A549 (cell line): Measurements from ENCODE around the gene PLCB1. TPM values are rescaled to one million over a fixed set of nuclear protein-coding genes. Genes with fewer than 3 reads are reported as not detected.
"Not testable (repeated sequence)": the region's sequence is repeated elsewhere in the genome, so short reads cannot be mapped to it uniquely, and the experiment has no call there.

Experiments used
- ATAC-seq, 2 experiments: fragments of 200-7000 bp in 1 of 2; fragments of >200 bp in 1 of 2; cut with Nextera tagmentation in 1 of 2; cut with Tn5 transposase in 1 of 2; 3 replicates each; pipeline versions ENCODE4 v1.8.0 to v1.9.1; 2018 to 2020; ENCODE audit warnings: mild to moderate bottlenecking in 1 of 2, moderate library complexity in 1 of 2
- CTCF ChIA-PET: fragments of 300-600 bp; sonication (Branson Sonifier 250); formaldehyde crosslinking; extraction: SDS; loops from one replicate; lab custom pipeline; 2021; ENCODE audit warnings: antibody characterized with exemption, inconsistent platforms; lab: Yijun Ruan, JAX
- POLR2A ChIA-PET: fragments of 350-600 bp; formaldehyde crosslinking; extraction: SDS; loops from one replicate; lab custom pipeline; 2021; ENCODE audit warnings: antibody characterized with exemption, inconsistent platforms; lab: Yijun Ruan, JAX
- DNase-seq, 2 experiments: peaks; one replicate each; pipeline versions ENCODE4 v3.0.0 to v3.0.0-alpha.2; 2011 to 2016; ENCODE audit warnings: low read depth in 1 of 2, low spot score in 1 of 2
- FAIRE-seq: peaks from 2 replicates; lab custom pipeline; 2011; peaks lifted over from hg19 to GRCh38; lab: Jason Lieb, UNC
- H3K27ac ChIP-seq, 2 experiments: fragments of >200 bp; sonication (Bioruptor Twin); formaldehyde crosslinking; 3 replicates each; pipeline ENCODE4 v1.5.1; 2016 to 2017
- H3K4me1 ChIP-seq: fragments of >200 bp; sonication (Bioruptor Twin); formaldehyde crosslinking; 3 replicates; pipeline ENCODE4 v1.6.1; 2016
- H3K4me2 ChIP-seq: fragments of >200 bp; sonication (Bioruptor Twin); formaldehyde crosslinking; 3 replicates; pipeline ENCODE4 v1.6.1; 2016
- H3K4me3 ChIP-seq: fragments of >200 bp; sonication (Bioruptor Twin); formaldehyde crosslinking; 3 replicates; pipeline ENCODE4 v1.5.1; 2016
- H3K9me3 ChIP-seq: fragments of >200 bp; sonication (Bioruptor Twin); formaldehyde crosslinking; 3 replicates; pipeline ENCODE4 v1.6.1; 2016
- BHLHE40 ChIP-seq: IDR thresholded peaks from 2 replicates; pipeline ENCODE4 v1.6.1; 2012; ENCODE audit warnings: low read depth, low read length, inconsistent platforms
- CBX8 ChIP-seq: fragments of 200-600 bp; sonication (generic); IDR thresholded peaks from 2 replicates; pipeline ENCODE4 v1.6.1; 2016
- CEBPB ChIP-seq, 2 experiments: fragments of >200 bp in 1 of 2; sonication (Bioruptor Twin) in 1 of 2; formaldehyde crosslinking in 1 of 2; IDR thresholded peaks; 2 replicates each; pipeline ENCODE4 v1.6.1; 2012 to 2016
- EHMT2 ChIP-seq: fragments of 200-600 bp; sonication (generic); IDR thresholded peaks from 2 replicates; pipeline ENCODE4 v1.6.1; 2016; ENCODE audit warnings: antibody characterized with exemption, low read depth, mild to moderate bottlenecking, moderate library complexity
- ESRRA ChIP-seq: fragments of 150-350 bp; IDR thresholded peaks from 2 replicates; pipeline ENCODE4 v1.6.1; 2014; ENCODE audit warnings: mild to moderate bottlenecking, low read length, borderline replicate concordance
- FOXS1 ChIP-seq: fragments of 250-450 bp; sonication (Bioruptor Pico); IDR thresholded peaks from 2 replicates; pipeline ENCODE4 v1.5.0; 2020; ENCODE audit warnings: mild to moderate bottlenecking, moderate library complexity
- GATA3 ChIP-seq: IDR thresholded peaks from 2 replicates; pipeline ENCODE4 v1.6.1; 2012; ENCODE audit warnings: borderline replicate concordance
- HDAC2 ChIP-seq: fragments of 200-600 bp; sonication (generic); IDR thresholded peaks from 2 replicates; pipeline ENCODE4 v1.6.1; 2016
- MAFK ChIP-seq: fragments of 450-650 bp; IDR thresholded peaks from 2 replicates; pipeline ENCODE4 v1.6.1; 2014; ENCODE audit not compliant: partially characterized antibody
- MAZ ChIP-seq: fragments of 150-350 bp; IDR thresholded peaks from 2 replicates; pipeline ENCODE4 v1.6.1; 2014; ENCODE audit warnings: antibody characterized with exemption, low read depth, low read length, borderline replicate concordance
- MYC ChIP-seq: IDR thresholded peaks from 2 replicates; pipeline ENCODE4 v1.6.1; 2012; ENCODE audit warnings: mild to moderate bottlenecking, inconsistent platforms, low read length, improper control_type of control experiment, borderline replicate concordance
- NFE2L2 ChIP-seq: fragments of 150-350 bp; conservative IDR thresholded peaks from 2 replicates; pipeline ENCODE4 v1.6.1; 2014; ENCODE audit warnings: low read length
- POLR2AphosphoS2 ChIP-seq: conservative IDR thresholded peaks from 2 replicates; pipeline ENCODE4 v1.6.1; 2012; ENCODE audit warnings: low read length, improper control_type of control experiment, inconsistent platforms
- RCOR1 ChIP-seq: fragments of 150-350 bp; IDR thresholded peaks from 2 replicates; pipeline ENCODE4 v1.6.1; 2014; ENCODE audit warnings: antibody characterized with exemption, low read length, low read depth
- SMC3 ChIP-seq: fragments of >200 bp; sonication (Bioruptor Twin); formaldehyde crosslinking; IDR thresholded peaks from 3 replicates; pipeline ENCODE4 v1.6.1; 2018; ENCODE audit warnings: inconsistent platforms
- TP53 ChIP-seq: fragments of 250-450 bp; sonication (Bioruptor Pico); IDR thresholded peaks from 2 replicates; pipeline ENCODE4 v1.5.0; 2021; ENCODE audit warnings: mild to moderate bottlenecking, moderate library complexity
- ZC3H11A ChIP-seq: fragments of 450-650 bp; IDR thresholded peaks from 2 replicates; pipeline ENCODE4 v1.6.1; 2014; ENCODE audit warnings: antibody characterized with exemption, mild to moderate bottlenecking
- ZFP36 ChIP-seq: fragments of 450-650 bp; IDR thresholded peaks from 2 replicates; pipeline ENCODE4 v1.6.1; 2014; ENCODE audit warnings: borderline replicate concordance; ENCODE audit not compliant: partially characterized antibody
- ZNF302 ChIP-seq: fragments of 250-450 bp; sonication (Bioruptor Pico); IDR thresholded peaks from 2 replicates; pipeline ENCODE4 v1.9.0; 2021; ENCODE audit warnings: inconsistent platforms, mild to moderate bottlenecking, moderate library complexity
- ZSCAN20 ChIP-seq: fragments of 250-450 bp; sonication (Bioruptor Pico); IDR thresholded peaks from 2 replicates; pipeline ENCODE4 v1.8.0; 2022; ENCODE audit warnings: mild to moderate bottlenecking, moderate library complexity
- WGBS: methylation state at CpG from one replicate; pipeline ENCODE4 v1.1.6; 2017; ENCODE audit errors: missing lambda C conversion rate; 5-methylcytosine and 5-hydroxymethylcytosine counted together
- polyA plus RNA-seq, 4 experiments: library from polyadenylated mRNA; depleted of rRNA in 3 of 4; stranded (reverse); fragments of >200 nt; fragmentation: RNase III in 1 of 4; extraction: RNeasy Plus Mini Kit Qiagen cat#74134 plus additional on column Dnase treatment in 1 of 4; gene quantifications; 2 replicates in 3 of 4; 3 replicates in 1 of 4; pipeline ENCODE4 v1.2.3, GENCODE V29; 2011 to 2017
- TF ChIP-seq, protein P1 (sequence below): fragments of >200 bp; sonication (Bioruptor Twin); formaldehyde crosslinking; IDR thresholded peaks from 3 replicates; pipeline ENCODE4 v1.6.1; 2016
- TF ChIP-seq, protein P2 (sequence below): fragments of >200 bp; sonication (Bioruptor Twin); formaldehyde crosslinking; IDR thresholded peaks from 2 replicates; pipeline ENCODE4 v1.6.1; 2016
- TF ChIP-seq, protein P3 (sequence below): IDR thresholded peaks from 2 replicates; pipeline ENCODE4 v1.6.1; 2012

PLCB1 gene
- polyA plus RNA-seq, 2 of the 4 experiments (the other 2 are of a cell fraction), result 0.97 to 6.3 TPM

DNA sequence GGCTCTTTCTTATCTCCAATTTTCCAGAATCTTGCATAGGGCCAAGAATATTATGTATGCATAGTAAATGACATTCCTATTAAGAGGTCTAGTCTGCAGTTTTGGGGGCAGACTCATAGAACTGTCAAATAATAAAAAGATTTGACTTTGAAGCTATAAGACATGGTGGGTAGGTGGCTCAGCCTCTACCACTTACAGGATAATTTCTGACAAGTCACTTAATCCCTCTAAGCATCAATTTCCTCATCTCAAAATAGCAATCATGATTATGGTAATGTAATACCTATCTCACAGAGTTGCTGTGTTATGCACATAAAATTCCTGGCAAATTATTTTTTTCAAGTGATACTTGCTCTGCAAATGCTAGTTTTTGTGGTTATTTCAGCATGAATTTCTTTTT is 329.1 kb downstream of the PLCB1 start:
- CTCF ChIA-PET, result no interaction called here
- no peak for FAIRE-seq
- TF ChIP-seq ZSCAN20 (CRISPR knock-in tag) (no peak), ESRRA (no peak), FOXS1 (no peak)
- TF ChIP-seq, protein P1, sequence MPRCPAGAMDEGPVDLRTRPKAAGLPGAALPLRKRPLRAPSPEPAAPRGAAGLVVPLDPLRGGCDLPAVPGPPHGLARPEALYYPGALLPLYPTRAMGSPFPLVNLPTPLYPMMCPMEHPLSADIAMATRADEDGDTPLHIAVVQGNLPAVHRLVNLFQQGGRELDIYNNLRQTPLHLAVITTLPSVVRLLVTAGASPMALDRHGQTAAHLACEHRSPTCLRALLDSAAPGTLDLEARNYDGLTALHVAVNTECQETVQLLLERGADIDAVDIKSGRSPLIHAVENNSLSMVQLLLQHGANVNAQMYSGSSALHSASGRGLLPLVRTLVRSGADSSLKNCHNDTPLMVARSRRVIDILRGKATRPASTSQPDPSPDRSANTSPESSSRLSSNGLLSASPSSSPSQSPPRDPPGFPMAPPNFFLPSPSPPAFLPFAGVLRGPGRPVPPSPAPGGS, result no peak
- DNase-seq, result no peak
- POLR2A ChIA-PET, result no interaction called here
- Histone ChIP-seq H3K4me2 (no peak overlapping the region), H3K27ac (no peak overlapping the region), H3K4me3 (no peak overlapping the region), H3K4me1 (no peaks in the 10 kb centered on the region), H3K9me3 (no peaks in the 10 kb centered on the region; the same call in 2 of the 3 replicates)
- ATAC-seq, result no peak

DNA sequence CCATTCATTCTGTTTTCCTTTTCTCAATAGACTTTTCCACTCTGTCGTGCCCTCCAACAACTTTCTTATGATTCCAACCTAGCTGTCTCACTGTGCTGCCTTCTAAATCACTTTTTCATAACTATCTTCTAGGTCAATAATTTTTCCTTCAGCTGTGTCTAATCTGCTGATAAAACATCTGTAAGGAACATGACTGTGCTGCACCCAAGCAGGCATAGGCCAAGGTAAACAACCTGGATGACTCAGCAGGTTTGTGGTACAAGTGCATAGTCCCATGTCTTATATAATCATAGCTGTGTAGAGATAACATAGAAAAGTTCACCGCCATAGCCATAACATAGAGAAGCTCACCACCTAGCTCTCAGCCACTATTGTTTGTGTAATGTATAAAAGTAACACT is 332.3 kb downstream of the PLCB1 start:
- Histone ChIP-seq H3K9me3 (no peaks in the 10 kb centered on the region; the same call in 2 of the 3 replicates), H3K4me1 (no peaks in the 10 kb centered on the region), H3K4me2 (no peak overlapping the region), H3K27ac (no peak overlapping the region), H3K4me3 (no peak overlapping the region)
- DNase-seq (peak in 1 of 2 experiments; percentile 20), ATAC-seq (no peak), FAIRE-seq (no peak)
- ChIA-PET POLR2A (no interaction called here), CTCF (no interaction called here)
- 48% methylated on average over 2 of the region's 2 CpGs for WGBS
- no peak for TF ChIP-seq GATA3
- TF ChIP-seq MAFK, result peak; percentile 78
- peak; percentile 77 for TF ChIP-seq NFE2L2

DNA sequence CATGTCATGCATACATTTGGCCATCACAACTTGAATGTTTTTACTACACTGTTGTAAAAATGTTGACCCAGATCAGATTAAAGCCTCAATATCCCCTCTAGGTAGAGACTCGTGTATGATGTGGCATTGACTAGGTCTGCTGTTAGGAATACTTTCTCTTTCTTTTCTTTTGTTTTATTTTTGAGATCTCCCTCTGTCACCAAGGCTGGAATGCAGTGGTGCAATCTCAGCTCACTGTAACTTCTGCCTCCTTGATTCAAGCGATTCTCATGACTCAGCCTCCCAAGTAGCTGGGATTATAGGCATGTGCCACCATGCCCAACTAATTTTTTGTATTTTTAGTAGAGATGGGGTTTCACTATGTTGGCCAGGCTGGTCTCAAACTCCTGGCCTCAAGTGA is 334.7 kb downstream of the PLCB1 start:
- CTCF ChIA-PET, FAIRE-seq, H3K4me2 ChIP-seq, H3K27ac ChIP-seq, ATAC-seq, POLR2A ChIA-PET, H3K4me3 ChIP-seq, H3K9me3 ChIP-seq, H3K4me1 ChIP-seq, DNase-seq: not testable (repeated sequence)
- 0% methylated on average over 2 of the region's 2 CpGs for WGBS

DNA sequence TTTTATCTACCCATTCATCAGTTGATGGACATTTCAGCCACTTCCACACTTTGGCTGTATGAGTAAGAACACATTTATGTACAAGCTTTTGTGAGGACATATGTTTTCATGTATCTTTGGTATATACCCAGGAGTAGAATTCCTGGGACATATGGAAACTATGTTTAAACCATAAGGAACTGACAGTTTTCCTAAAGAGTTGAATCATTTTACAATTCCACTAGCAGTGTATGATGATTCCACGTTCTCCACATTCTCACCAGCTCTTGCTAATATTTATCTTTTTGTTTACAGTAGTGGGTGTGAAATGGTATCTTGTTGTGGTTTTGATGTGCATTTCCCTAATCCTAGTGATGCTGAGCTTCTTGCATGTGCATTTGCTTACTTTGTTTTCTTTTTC is 338.1 kb downstream of the PLCB1 start:
- 0% methylated on average over 1 of the region's 1 CpG for WGBS

DNA sequence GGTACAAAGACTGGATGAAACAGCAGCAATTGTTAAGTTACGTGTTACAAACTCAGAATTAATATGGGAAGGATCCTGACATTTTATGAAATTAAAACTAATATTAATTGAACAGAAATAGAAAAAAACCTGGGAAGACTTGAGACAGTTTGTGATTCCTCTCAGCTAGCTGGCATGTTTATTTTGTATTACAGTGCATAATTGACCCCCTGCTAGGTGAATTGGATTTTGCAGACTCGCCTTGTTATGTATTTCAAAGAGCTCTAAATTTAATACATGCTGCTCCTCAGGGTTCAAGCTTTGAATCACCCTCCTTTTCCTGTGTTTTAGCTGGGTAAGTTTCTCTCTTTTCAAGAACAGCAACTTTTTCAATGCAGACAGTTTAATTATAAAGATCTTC is 339.4 kb downstream of the PLCB1 start:
- CTCF ChIA-PET, result no interaction called here
- FAIRE-seq, result no peak
- POLR2A ChIA-PET, result no interaction called here

More for the DNA sequence above, 338.1 kb downstream of the PLCB1 start:
- FAIRE-seq (peak; percentile 23), DNase-seq (no peak), ATAC-seq (no peak)
- ChIA-PET CTCF (interaction anchor here (1.2 kb wide), 1 partner anchor 16 kb away, joined by 3 read pairs; no protein-coding TSS in a partner anchor), POLR2A (no interaction called here)
- H3K27ac ChIP-seq, result no peak overlapping the region
- TF ChIP-seq HDAC2 (no peak), SMC3 (no peak), POLR2AphosphoS2 (no peak), NFE2L2 (no peak), ZFP36 (no peak), CEBPB (IDR thresholded peaks at IDR 0.05) (no peak)
- H3K4me1 ChIP-seq, result no peaks in the 10 kb centered on the region
- no peak overlapping the region for H3K4me2 ChIP-seq
- H3K4me3 ChIP-seq, result no peak overlapping the region
- no peaks in the 10 kb centered on the region for H3K9me3 ChIP-seq

More for the DNA sequence above, 339.4 kb downstream of the PLCB1 start:
- Histone ChIP-seq H3K27ac (no peak overlapping the region), H3K9me3 (no peaks in the 10 kb centered on the region), H3K4me1 (no peaks in the 10 kb centered on the region), H3K4me2 (no peak overlapping the region), H3K4me3 (no peak overlapping the region)
- 9% methylated on average over 2 of the region's 2 CpGs for WGBS
- no peak for TF ChIP-seq ZC3H11A
- TF ChIP-seq RCOR1, result no peak
- no peak for TF ChIP-seq EHMT2
- TF ChIP-seq BHLHE40, result no peak
- no peak for TF ChIP-seq TP53 (CRISPR knock-in tag)
- no peak for TF ChIP-seq ZNF302 (CRISPR knock-in tag)
- TF ChIP-seq CBX8, result no peak
- TF ChIP-seq, protein P2, sequence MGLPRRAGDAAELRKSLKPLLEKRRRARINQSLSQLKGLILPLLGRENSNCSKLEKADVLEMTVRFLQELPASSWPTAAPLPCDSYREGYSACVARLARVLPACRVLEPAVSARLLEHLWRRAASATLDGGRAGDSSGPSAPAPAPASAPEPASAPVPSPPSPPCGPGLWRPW, result no peak
- no peak for TF ChIP-seq FOXS1
- TF ChIP-seq MAZ, result no peak
- no peak for TF ChIP-seq CEBPB (IDR thresholded peaks at IDR 0.05)
- no peak for TF ChIP-seq MYC
- no peak for TF ChIP-seq ZFP36
- TF ChIP-seq, protein P3, sequence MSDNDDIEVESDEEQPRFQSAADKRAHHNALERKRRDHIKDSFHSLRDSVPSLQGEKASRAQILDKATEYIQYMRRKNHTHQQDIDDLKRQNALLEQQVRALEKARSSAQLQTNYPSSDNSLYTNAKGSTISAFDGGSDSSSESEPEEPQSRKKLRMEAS, result no peak
- DNase-seq, result no peak
- no peak for ATAC-seq
